Tibial nerve (tissue), 4 donors: ENCODE data around the gene GOLGA6D. TPM values are rescaled to one million over a fixed set of nuclear protein-coding genes. Genes with fewer than 3 reads are reported as not detected.
"Not testable (repeated sequence)": the region's sequence is repeated elsewhere in the genome, so short reads cannot be mapped to it uniquely, and the experiment has no call there.

Experiments
- DNase-seq, 2 donors: peaks; one replicate each; pipeline ENCODE4 v3.0.0-alpha.2; 2019; ENCODE audit warnings: low spot score in 2 of 2
- H3K27ac ChIP-seq, 4 donors: fragments of 200-600 bp; sonication (generic) in 3 of 4; one replicate each; pipeline ENCODE4 v1.5.1; 2017 to 2019; ENCODE audit warnings: mild to moderate bottlenecking in 1 of 4
- H3K27me3 ChIP-seq, 2 donors: fragments of 200-600 bp; sonication (generic) in 1 of 2; one replicate each; pipeline versions ENCODE4 v1.5.1 to v1.6.0; 2017 to 2019
- H3K36me3 ChIP-seq, 3 donors: fragments of 200-600 bp; sonication (generic); one replicate each; pipeline ENCODE4 v1.5.1; 2018 to 2019
- H3K4me1 ChIP-seq, 4 donors: fragments of 200-600 bp; sonication (generic) in 3 of 4; one replicate each; pipeline ENCODE4 v1.5.1; 2017 to 2019
- H3K4me3 ChIP-seq, 4 donors: fragments of 200-600 bp; sonication (generic) in 3 of 4; one replicate each; pipeline ENCODE4 v1.5.1; 2017 to 2019; ENCODE audit warnings: mild to moderate bottlenecking in 1 of 4, moderate library complexity in 1 of 4
- H3K9me3 ChIP-seq, 4 donors: fragments of 200-600 bp; sonication (generic) in 3 of 4; one replicate each; pipeline ENCODE4 v1.5.1; 2017 to 2019
- CTCF ChIP-seq, 5 experiments: fragments of 200-600 bp in 3 of 5; fragments of 450-650 bp in 2 of 5; sonication (generic) in 3 of 5; IDR thresholded peaks; one replicate each; pipeline ENCODE4 v1.5.1; 2016 to 2019; ENCODE audit warnings: antibody characterized with exemption in 5 of 5, mild to moderate bottlenecking in 3 of 5, moderate library complexity in 2 of 5
- EP300 ChIP-seq, 2 donors: sonication (generic); formaldehyde crosslinking; IDR thresholded peaks; one replicate each; pipeline ENCODE4 v1.6.1; 2017; ENCODE audit warnings: antibody characterized with exemption in 2 of 2, mild to moderate bottlenecking in 1 of 2
- POLR2A ChIP-seq, 2 donors: fragments of 450-650 bp; IDR thresholded peaks; one replicate each; pipeline ENCODE4 v1.6.1; 2017; ENCODE audit warnings: antibody characterized with exemption in 2 of 2, mild to moderate bottlenecking in 2 of 2, moderate library complexity in 2 of 2
- WGBS, 2 donors: methylation state at CpG; one replicate each; pipeline ENCODE4 v1.1.5; 2018; 5-methylcytosine and 5-hydroxymethylcytosine counted together
- total RNA-seq, 4 donors: library from RNA; depleted of rRNA; stranded (reverse); fragments of >200 nt; gene quantifications; one replicate each; pipeline ENCODE4 v1.1.0, GENCODE V29; 2016

Gene GOLGA6D
- total RNA-seq, 4 donors from 2014 or later, result not detected

- Histone ChIP-seq H3K4me1 (no peaks in the 10 kb centered on the region), H3K27me3 (peaks cover 0 to 35% of the 10 kb centered on the region in 2 donors), H3K27ac (no peak overlapping the region), H3K9me3 (no peaks in the 10 kb centered on the region), H3K4me3 (no peak overlapping the region), H3K36me3 (no peaks in the 10 kb centered on the region)
- DNase-seq, result no peak
- TF ChIP-seq POLR2A (IDR thresholded peaks at IDR 0.05), result no peak
- no peak for TF ChIP-seq EP300 (IDR thresholded peaks at IDR 0.05)
- TF ChIP-seq CTCF (IDR thresholded peaks at IDR 0.05), result no peak
Observed at GRCh38 chr15:75309711-75310110, 27.1 kb downstream of the GOLGA6D start.

GRCh38 chr15:75312548-75312947, 29.9 kb downstream of the GOLGA6D start:
- not testable (repeated sequence) for DNase-seq, H3K4me1 ChIP-seq
- whole genome bisulfite sequencing, 2 donors, result 88 to 94% methylated on average over 1 of the region's 1 CpG

GRCh38 chr15:75313116-75313845, 30.6 kb downstream of the GOLGA6D start:
- peaks cover 0 to 5% of the 10 kb centered on the region in 2 donors for H3K27me3 ChIP-seq
- no peaks in the 10 kb centered on the region for H3K36me3 ChIP-seq
- DNase-seq, result no peak
- H3K9me3 ChIP-seq, result no peaks in the 10 kb centered on the region
- no peak overlapping the region for H3K27ac ChIP-seq
- WGBS, 2 donors, result 86 to 87% methylated on average over 13 of the region's 13 CpGs
- no peaks in the 10 kb centered on the region for H3K4me1 ChIP-seq
- no peak overlapping the region for H3K4me3 ChIP-seq
- TF ChIP-seq CTCF (IDR thresholded peaks at IDR 0.05) (no peak), EP300 (IDR thresholded peaks at IDR 0.05) (no peak), POLR2A (IDR thresholded peaks at IDR 0.05) (no peak)

More at GRCh38 chr15:75312548-75312947, 29.9 kb downstream of the GOLGA6D start:
- H3K27ac ChIP-seq, H3K4me3 ChIP-seq, H3K36me3 ChIP-seq, H3K9me3 ChIP-seq: not testable (repeated sequence)
- peaks cover 0 to 12% of the 10 kb centered on the region in 2 donors for H3K27me3 ChIP-seq

GRCh38 chr15:75314552-75315290, 32.1 kb downstream of the GOLGA6D start:
- TF ChIP-seq CTCF (IDR thresholded peaks at IDR 0.05) (no peak), POLR2A (IDR thresholded peaks at IDR 0.05) (no peak), EP300 (IDR thresholded peaks at IDR 0.05) (no peak)
- DNase-seq, result no peak

GRCh38 chr15:75319231-75319897, 36.7 kb downstream of the GOLGA6D start:
- not testable (repeated sequence) for H3K27me3 ChIP-seq, H3K4me3 ChIP-seq, DNase-seq, H3K36me3 ChIP-seq, H3K27ac ChIP-seq, H3K4me1 ChIP-seq, H3K9me3 ChIP-seq
- 78 to 80% methylated on average over 5 of the region's 5 CpGs for WGBS, 2 donors

More at GRCh38 chr15:75314552-75315290, 32.1 kb downstream of the GOLGA6D start:
- Histone ChIP-seq H3K4me1 (no peaks in the 10 kb centered on the region), H3K27me3 (no peaks in the 10 kb centered on the region), H3K4me3 (no peak overlapping the region), H3K27ac (no peak overlapping the region), H3K9me3 (no peaks in the 10 kb centered on the region), H3K36me3 (no peaks in the 10 kb centered on the region)
- WGBS, 2 donors, result 67 to 68% methylated on average over 5 of the region's 5 CpGs

GRCh38 chr15:75321711-75322110, 39.1 kb downstream of the GOLGA6D start:
- Histone ChIP-seq H3K27ac (no peak overlapping the region), H3K4me1 (no peaks in the 10 kb centered on the region), H3K27me3 (no peaks in the 10 kb centered on the region), H3K4me3 (no peak overlapping the region), H3K9me3 (no peaks in the 10 kb centered on the region), H3K36me3 (no peaks in the 10 kb centered on the region)
- 92 to 93% methylated on average over 6 of the region's 6 CpGs for WGBS, 2 donors
- TF ChIP-seq POLR2A (IDR thresholded peaks at IDR 0.05) (no peak), CTCF (IDR thresholded peaks at IDR 0.05) (no peak), EP300 (IDR thresholded peaks at IDR 0.05) (no peak)
- DNase-seq, result no peak
